ENCODE data around the gene WIPF3. TPM values are rescaled to one million over a fixed set of nuclear protein-coding genes. Genes with fewer than 3 reads are reported as not detected.

WIPF3 gene
- total RNA-seq, 1 donor from 2014 or later = 1.5 TPM

DNA sequence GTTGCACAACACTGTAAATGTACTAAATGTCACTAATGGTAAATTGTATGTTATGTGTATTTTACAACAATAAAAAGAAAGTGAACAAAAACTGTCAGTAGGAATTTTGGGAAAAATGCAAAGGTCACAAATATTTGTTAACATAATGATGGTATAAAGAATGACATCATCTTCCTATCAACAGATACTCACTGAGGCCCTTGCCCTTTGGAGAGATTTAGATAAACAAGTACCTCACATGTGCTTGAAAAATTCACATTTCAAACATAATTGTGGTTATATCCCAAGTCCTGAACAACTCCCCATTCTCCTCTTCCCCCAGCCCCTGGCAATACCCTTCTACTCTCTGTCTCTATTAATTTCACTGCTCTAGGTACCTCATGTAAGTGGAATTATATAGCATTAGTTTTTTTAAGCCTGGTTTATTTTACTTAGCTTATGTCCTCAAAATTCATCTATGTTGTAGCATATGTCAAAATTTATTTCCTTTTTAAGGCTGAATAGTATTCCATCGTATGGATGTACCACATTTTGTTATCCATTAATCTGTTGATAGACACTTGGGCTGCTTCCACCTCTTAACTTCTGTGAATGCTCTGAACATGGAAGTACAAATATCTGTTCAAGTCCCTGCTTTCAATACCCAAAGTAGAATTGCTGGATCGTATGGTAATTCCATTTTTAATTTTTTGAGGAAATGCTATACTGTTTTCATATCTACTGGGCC, 90.5 kb downstream of the WIPF3 start:
- Mint-ChIP-seq H3K9me3 (ENCODE audit: unreplicated experiment) (no peaks in the 10 kb centered on the region), H3K4me3 (ENCODE audit: unreplicated experiment) (no peak overlapping the region), H3K36me3 (ENCODE audit: low read depth, unreplicated experiment) (peaks cover 3% of the 10 kb centered on the region), H3K27me3 (ENCODE audit: unreplicated experiment) (peaks cover 2% of the 10 kb centered on the region), H3K4me1 (ENCODE audit: unreplicated experiment) (no peaks in the 10 kb centered on the region), H3K27ac (ENCODE audit: unreplicated experiment) (no peak overlapping the region)
- TF ChIP-seq, protein P1, sequence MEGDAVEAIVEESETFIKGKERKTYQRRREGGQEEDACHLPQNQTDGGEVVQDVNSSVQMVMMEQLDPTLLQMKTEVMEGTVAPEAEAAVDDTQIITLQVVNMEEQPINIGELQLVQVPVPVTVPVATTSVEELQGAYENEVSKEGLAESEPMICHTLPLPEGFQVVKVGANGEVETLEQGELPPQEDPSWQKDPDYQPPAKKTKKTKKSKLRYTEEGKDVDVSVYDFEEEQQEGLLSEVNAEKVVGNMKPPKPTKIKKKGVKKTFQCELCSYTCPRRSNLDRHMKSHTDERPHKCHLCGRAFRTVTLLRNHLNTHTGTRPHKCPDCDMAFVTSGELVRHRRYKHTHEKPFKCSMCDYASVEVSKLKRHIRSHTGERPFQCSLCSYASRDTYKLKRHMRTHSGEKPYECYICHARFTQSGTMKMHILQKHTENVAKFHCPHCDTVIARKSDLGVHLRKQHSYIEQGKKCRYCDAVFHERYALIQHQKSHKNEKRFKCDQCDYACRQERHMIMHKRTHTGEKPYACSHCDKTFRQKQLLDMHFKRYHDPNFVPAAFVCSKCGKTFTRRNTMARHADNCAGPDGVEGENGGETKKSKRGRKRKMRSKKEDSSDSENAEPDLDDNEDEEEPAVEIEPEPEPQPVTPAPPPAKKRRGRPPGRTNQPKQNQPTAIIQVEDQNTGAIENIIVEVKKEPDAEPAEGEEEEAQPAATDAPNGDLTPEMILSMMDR (IDR thresholded peaks at IDR 0.05; ENCODE audit: unreplicated experiment) = no peak
- no peak for DNase-seq (ENCODE audit: low spot score)

DNA sequence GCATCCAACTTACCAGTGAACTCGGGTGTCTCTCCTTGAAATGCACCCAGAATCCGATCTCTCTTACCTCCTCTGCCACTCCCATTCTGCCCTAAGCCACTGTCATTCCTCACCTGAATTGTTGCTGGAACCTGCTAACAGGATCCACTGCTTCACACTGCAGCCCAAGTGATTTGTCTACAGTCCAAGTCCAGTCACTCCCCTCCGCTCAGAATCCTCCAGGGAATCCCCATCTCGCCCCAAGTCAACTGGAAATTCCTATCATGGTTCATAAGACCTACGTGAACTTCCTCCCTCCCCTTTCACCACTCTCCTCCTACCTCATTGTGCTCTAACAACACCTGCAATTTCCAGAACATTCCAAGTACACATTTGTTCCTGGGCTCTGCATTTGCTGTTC, 92.0 kb downstream of the WIPF3 start:
- Mint-ChIP-seq H3K36me3 (ENCODE audit: low read depth, unreplicated experiment) (peaks cover 3% of the 10 kb centered on the region), H3K27me3 (ENCODE audit: unreplicated experiment) (peaks cover 1% of the 10 kb centered on the region), H3K4me3 (ENCODE audit: unreplicated experiment) (no peak overlapping the region), H3K4me1 (ENCODE audit: unreplicated experiment) (no peaks in the 10 kb centered on the region), H3K27ac (ENCODE audit: unreplicated experiment) (no peak overlapping the region), H3K9me3 (ENCODE audit: unreplicated experiment) (no peaks in the 10 kb centered on the region)
- TF ChIP-seq, protein P1 (IDR thresholded peaks at IDR 0.05; ENCODE audit: unreplicated experiment) = no peak
- no peak for DNase-seq (ENCODE audit: low spot score)

DNA sequence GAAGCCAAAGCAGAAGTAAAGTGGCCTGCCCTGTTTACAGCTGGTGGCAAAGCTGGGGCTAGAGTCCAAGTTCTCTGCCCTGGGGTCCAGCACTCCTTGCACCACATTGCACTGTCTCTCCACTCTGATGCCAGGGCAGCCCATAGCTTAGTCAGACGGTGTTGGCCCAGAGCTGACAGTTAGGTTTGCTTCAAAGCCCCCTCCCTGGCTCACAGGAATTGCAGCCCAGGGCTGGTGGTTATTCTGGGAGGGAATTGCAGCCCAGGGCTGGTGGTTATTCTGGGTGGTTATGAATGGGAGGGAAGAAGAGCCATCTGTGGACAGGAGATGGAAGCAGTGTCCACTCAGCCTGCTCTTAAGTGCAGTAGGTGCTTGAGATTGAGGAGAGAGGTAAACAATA, 94.4 kb downstream of the WIPF3 start:
- TF ChIP-seq, protein P1 (IDR thresholded peaks at IDR 0.05; ENCODE audit: unreplicated experiment) = no peak
- peaks cover 1% of the 10 kb centered on the region for H3K27me3 Mint-ChIP-seq (ENCODE audit: unreplicated experiment)
- peaks cover 6% of the 10 kb centered on the region for H3K36me3 Mint-ChIP-seq (ENCODE audit: low read depth, unreplicated experiment)
- H3K9me3 Mint-ChIP-seq (ENCODE audit: unreplicated experiment) = peaks cover under 1% of the 10 kb centered on the region
- no peak overlapping the region for H3K27ac Mint-ChIP-seq (ENCODE audit: unreplicated experiment)
- H3K4me3 Mint-ChIP-seq (ENCODE audit: unreplicated experiment) = no peak overlapping the region
- DNase-seq (ENCODE audit: low spot score) = no peak
- peaks cover 6% of the 10 kb centered on the region for H3K4me1 Mint-ChIP-seq (ENCODE audit: unreplicated experiment)

DNA sequence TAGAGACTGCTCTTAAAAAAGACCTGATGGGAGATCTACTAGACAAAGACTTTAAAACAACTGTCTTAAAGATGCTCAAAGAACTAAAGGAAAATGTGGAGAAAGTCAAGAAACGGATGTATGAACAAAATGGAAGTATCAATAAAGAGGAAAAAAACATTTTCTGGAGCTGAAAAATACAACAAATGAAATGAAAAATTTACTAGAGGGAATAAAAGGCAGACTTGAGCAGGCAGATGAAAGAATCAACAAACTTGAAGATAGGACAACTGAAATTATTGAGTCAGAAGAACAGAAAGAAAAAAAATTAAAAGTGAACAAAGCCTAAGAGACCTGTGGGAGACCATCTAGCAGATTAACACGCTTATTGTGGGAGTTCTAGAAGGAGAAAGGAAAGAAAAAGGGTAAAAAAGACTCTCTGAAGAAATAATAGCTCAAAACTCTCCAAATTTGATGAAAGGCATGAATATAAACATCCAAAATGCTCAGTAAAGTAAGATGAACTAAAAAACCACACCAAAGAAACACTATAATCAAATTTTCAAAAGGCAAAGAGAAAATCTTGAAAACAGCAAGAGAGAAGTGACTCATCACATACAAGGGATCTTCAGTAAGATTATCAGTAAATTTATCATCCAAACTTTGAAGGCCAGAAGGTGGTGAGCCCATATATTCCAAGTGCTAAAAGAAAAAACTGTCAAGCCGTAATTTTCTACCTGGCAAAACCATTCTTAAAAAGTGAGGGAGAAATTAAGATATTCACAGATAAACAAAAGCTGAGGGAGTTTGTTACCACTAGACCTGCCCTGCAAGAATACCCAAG, 100.1 kb downstream of the WIPF3 start:
- H3K27ac Mint-ChIP-seq (ENCODE audit: unreplicated experiment) = no peak overlapping the region
- no peaks in the 10 kb centered on the region for H3K27me3 Mint-ChIP-seq (ENCODE audit: unreplicated experiment)
- DNase-seq (ENCODE audit: low spot score) = no peak
- H3K4me3 Mint-ChIP-seq (ENCODE audit: unreplicated experiment) = no peak overlapping the region
- TF ChIP-seq, protein P1 (IDR thresholded peaks at IDR 0.05; ENCODE audit: unreplicated experiment) = no peak
- peaks cover 9% of the 10 kb centered on the region for H3K9me3 Mint-ChIP-seq (ENCODE audit: unreplicated experiment)
- H3K36me3 Mint-ChIP-seq (ENCODE audit: low read depth, unreplicated experiment) = peaks cover 13% of the 10 kb centered on the region
- peaks cover 6% of the 10 kb centered on the region for H3K4me1 Mint-ChIP-seq (ENCODE audit: unreplicated experiment)

DNA sequence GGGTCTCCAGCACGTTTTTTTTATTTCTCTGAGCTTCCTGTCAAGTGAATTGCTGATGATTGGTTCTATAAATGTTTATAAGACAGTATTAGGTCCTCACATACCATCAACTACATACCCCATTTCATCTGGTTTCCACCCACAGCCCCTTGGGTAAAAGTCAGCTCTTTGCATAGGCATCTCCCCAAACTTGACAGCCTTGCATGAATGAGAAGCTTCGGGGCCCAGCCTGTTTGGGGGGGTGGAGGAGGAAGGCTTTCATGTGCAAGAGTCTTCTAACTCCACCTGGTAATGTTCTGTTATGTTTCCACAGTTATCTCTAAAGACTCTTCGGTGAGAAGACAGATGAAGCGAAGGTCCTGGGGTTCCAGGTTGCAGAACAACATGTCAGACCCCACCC, 107.9 kb downstream of the WIPF3 start:
- no peaks in the 10 kb centered on the region for H3K9me3 Mint-ChIP-seq (ENCODE audit: unreplicated experiment)
- no peak for DNase-seq (ENCODE audit: low spot score)
- H3K4me1 Mint-ChIP-seq (ENCODE audit: unreplicated experiment) = peaks cover 13% of the 10 kb centered on the region
- H3K36me3 Mint-ChIP-seq (ENCODE audit: low read depth, unreplicated experiment) = no peaks in the 10 kb centered on the region
- H3K27ac Mint-ChIP-seq (ENCODE audit: unreplicated experiment) = no peak overlapping the region
- no peak overlapping the region for H3K4me3 Mint-ChIP-seq (ENCODE audit: unreplicated experiment)
- TF ChIP-seq, protein P1 (IDR thresholded peaks at IDR 0.05; ENCODE audit: unreplicated experiment) = no peak
- H3K27me3 Mint-ChIP-seq (ENCODE audit: unreplicated experiment) = peaks cover 1% of the 10 kb centered on the region
